ENCODE results near the gene AIRE. TPM values are rescaled to one million over a fixed set of nuclear protein-coding genes. Genes with fewer than 3 reads are reported as not detected.

The AIRE gene
- total RNA-seq, 1 experiment from 2014 or later: 0.17 TPM

GRCh38 chr21:44330698-44331097 is 45.0 kb downstream of the AIRE start:
- Mint-ChIP-seq H3K27ac (no peak overlapping the region), H3K36me3 (ENCODE audit: insufficient read depth in 1 of 3, low read depth in 3 of 3) (peaks cover 0 to 5% (median 0%) of the 10 kb centered on the region in 3 experiments; a peak in 2 of 7 replicates), H3K27me3 (ENCODE audit: low read depth) (no peaks in the 10 kb centered on the region), H3K4me1 (0 out of 4 replicates have a peak, but pooled peaks cover 0 to 3% of the 10 kb centered on the region in 2 experiments), H3K9me3 (no peaks in the 10 kb centered on the region), H3K4me3 (no peak overlapping the region)
- Histone ChIP-seq H2BK15ac (ENCODE audit: low read depth, low read length) (no peak overlapping the region), H3K27ac (ENCODE audit: insufficient read length, low read depth, low read length) (no peak overlapping the region), H2AFZ (ENCODE audit: low read length) (no peak overlapping the region), H3K79me1 (ENCODE audit: insufficient read depth, low read depth, low read length, poor library complexity, severe bottlenecking) (no peaks in the 10 kb centered on the region), H3K4me1 (ENCODE audit: insufficient read depth, low read length) (no peaks in the 10 kb centered on the region), H3K27me3 (ENCODE audit: insufficient read depth, low read length) (no peaks in the 10 kb centered on the region), H3K56ac (ENCODE audit: insufficient read length, low read depth, low read length) (no peak overlapping the region), H3T11ph (ENCODE audit: low read length) (no peak overlapping the region), H4K20me1 (ENCODE audit: control insufficient read depth, insufficient read depth, insufficient read length) (no peaks in the 10 kb centered on the region), H2BK20ac (ENCODE audit: low read depth, low read length, poor library complexity, severe bottlenecking) (no peak overlapping the region), H2BK12ac (ENCODE audit: insufficient read length, low read depth, low read length) (no peak overlapping the region), H3K4me2 (ENCODE audit: insufficient read depth, insufficient read length, low read length) (no peak overlapping the region), H3K79me2 (ENCODE audit: insufficient read depth, low read length) (no peaks in the 10 kb centered on the region), H4K91ac (ENCODE audit: insufficient read length, low read depth, low read length) (no peak overlapping the region), H3K23me2 (ENCODE audit: insufficient read length, low read depth, low read length, poor library complexity, severe bottlenecking) (no peaks in the 10 kb centered on the region), H4K5ac (ENCODE audit: insufficient read length, low read depth, low read length) (no peak overlapping the region), H3K14ac (ENCODE audit: insufficient read depth, low read length) (no peak overlapping the region; the same call in 1 of the 2 replicates), H3K23ac (ENCODE audit: insufficient read length, low read depth, low read length) (no peak overlapping the region), H3K18ac (ENCODE audit: insufficient read length, low read depth, low read length) (no peak overlapping the region), H3K9ac (ENCODE audit: extremely low read depth, insufficient read length, low read length) (no peak overlapping the region), H2BK120ac (ENCODE audit: low read depth, low read length, poor library complexity, severe bottlenecking) (no peak overlapping the region), H4K8ac (replicated peaks; ENCODE audit: insufficient read length, low read depth, low read length) (no peak overlapping the region), H2BK5ac (ENCODE audit: insufficient read length, low read length) (no peak overlapping the region), H2AK5ac (ENCODE audit: insufficient read length, low read length) (no peak overlapping the region), H3K4ac (ENCODE audit: low read depth, low read length) (no peak overlapping the region), H3K9me3 (ENCODE audit: control insufficient read depth, low read depth, low read length) (no peaks in the 10 kb centered on the region)
- no peak for TF ChIP-seq CTCF (conservative IDR thresholded peaks at IDR 0.05)
- WGBS (ENCODE audit: extremely low coverage, insufficient read length, low lambda C conversion rate): no CpG with 5 or more reads among the region's 18 CpGs
- no peak for DNase-seq
